ENCODE results near the gene GPR148.

Gene GPR148

DNA sequence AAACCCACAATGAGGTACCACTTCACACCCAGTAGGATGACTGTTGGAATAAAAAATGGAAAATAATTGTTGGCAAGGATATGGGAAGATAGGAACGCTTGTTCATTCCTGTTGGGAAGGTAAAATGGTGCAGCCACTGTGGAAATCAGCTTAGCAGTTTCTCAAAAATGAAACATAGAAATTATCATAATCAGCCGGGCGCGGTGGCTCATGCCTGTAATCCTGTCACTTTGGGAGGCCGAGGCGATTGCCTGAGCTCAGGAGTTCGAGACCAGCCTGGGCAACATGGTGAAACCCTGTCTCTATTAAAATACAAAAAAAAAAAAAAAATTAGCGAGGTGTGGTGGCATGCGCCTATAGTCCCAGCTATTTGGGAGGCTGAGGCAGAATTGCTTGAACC lies 49.9 kb downstream of the GPR148 start:
- no peak for FAIRE-seq
